Measurements from ENCODE around the gene XXYLT1.

XXYLT1 gene

GRCh38 chr3:195149292-195150030 is 121.5 kb downstream of the XXYLT1 start:
- DNase-seq = no peak

- no peak for DNase-seq
Observed at GRCh38 chr3:195148549-195148948, 122.4 kb downstream of the XXYLT1 start.

GRCh38 chr3:195147649-195148080 is 123.3 kb downstream of the XXYLT1 start:
- DNase-seq = no peak

GRCh38 chr3:195146131-195146530 is 124.8 kb downstream of the XXYLT1 start:
- DNase-seq = no peak

GRCh38 chr3:195145579-195145978 is 125.4 kb downstream of the XXYLT1 start:
- no peak for DNase-seq

- DNase-seq = no peak
Observed at GRCh38 chr3:195143221-195143620, 127.7 kb downstream of the XXYLT1 start.

- no peak for DNase-seq
Observed at GRCh38 chr3:195142519-195142918, 128.4 kb downstream of the XXYLT1 start.

GRCh38 chr3:195140816-195141793 is 129.9 kb downstream of the XXYLT1 start:
- no peak for DNase-seq

- DNase-seq = no peak
Observed at GRCh38 chr3:195140410-195140809, 130.5 kb downstream of the XXYLT1 start.

GRCh38 chr3:195139876-195140240 is 131.1 kb downstream of the XXYLT1 start:
- DNase-seq = no peak

GRCh38 chr3:195139091-195139875 is 131.7 kb downstream of the XXYLT1 start:
- DNase-seq = no peak

GRCh38 chr3:195137638-195138588 is 133.0 kb downstream of the XXYLT1 start:
- DNase-seq = no peak

- no peak for DNase-seq
Observed at GRCh38 chr3:195135917-195136316, 135.0 kb downstream of the XXYLT1 start.

- DNase-seq = no peak
Observed at GRCh38 chr3:195134431-195134830, 136.5 kb downstream of the XXYLT1 start.

GRCh38 chr3:195133462-195133861 is 137.5 kb downstream of the XXYLT1 start:
- no peak for DNase-seq

- DNase-seq = no peak
Observed at GRCh38 chr3:195133013-195133412, 137.9 kb downstream of the XXYLT1 start.

GRCh38 chr3:195131176-195131575 is 139.8 kb downstream of the XXYLT1 start:
- DNase-seq = no peak

GRCh38 chr3:195129644-195130492 is 141.1 kb downstream of the XXYLT1 start:
- no peak for DNase-seq

GRCh38 chr3:195129072-195129643 is 141.8 kb downstream of the XXYLT1 start:
- no peak for DNase-seq

- DNase-seq = no peak
Observed at GRCh38 chr3:195128255-195129071, 142.5 kb downstream of the XXYLT1 start.

All from NCI-H510A (cell line).